HG02943 (cell line): Measurements from ENCODE around the gene MTOR.

Experiments used
- ATAC-seq: cut with Tn5 transposase; IDR thresholded peaks from one replicate; pipeline ENCODE4 v1.9.1; 2021; ENCODE audit warnings: mild to moderate bottlenecking, low read depth, moderate library complexity; ENCODE audit not compliant: unreplicated experiment

Gene MTOR

DNA sequence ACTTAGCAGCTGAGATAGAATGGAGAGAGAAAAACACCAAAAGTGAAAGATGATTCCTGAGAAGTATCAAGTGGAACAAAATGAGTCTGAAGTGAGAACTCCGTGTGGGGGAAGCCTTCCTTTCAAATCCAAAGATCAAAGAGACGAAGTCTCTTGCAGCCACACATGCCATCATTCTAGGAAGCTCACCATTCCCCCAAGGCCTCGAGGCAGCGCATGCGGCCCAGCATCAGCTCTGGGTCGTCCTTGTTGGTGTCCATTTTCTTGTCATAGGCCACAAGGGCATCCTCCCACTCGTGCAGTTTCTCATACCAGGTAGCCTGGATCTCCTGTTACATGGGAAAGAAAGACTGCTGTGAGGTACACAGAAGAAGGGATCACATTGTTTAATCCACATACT lies 105.4 kb downstream of the MTOR start:
- no peak for ATAC-seq

- ATAC-seq, result no peak
These were observed 105.9 kb downstream of the MTOR start for GRCh38 chr1:11156441-11156840.

- no peak for ATAC-seq
These were observed 109.2 kb downstream of the MTOR start for GRCh38 chr1:11153184-11153583.

GRCh38 chr1:11152755-11153154 lies 109.6 kb downstream of the MTOR start:
- ATAC-seq, result no peak

DNA sequence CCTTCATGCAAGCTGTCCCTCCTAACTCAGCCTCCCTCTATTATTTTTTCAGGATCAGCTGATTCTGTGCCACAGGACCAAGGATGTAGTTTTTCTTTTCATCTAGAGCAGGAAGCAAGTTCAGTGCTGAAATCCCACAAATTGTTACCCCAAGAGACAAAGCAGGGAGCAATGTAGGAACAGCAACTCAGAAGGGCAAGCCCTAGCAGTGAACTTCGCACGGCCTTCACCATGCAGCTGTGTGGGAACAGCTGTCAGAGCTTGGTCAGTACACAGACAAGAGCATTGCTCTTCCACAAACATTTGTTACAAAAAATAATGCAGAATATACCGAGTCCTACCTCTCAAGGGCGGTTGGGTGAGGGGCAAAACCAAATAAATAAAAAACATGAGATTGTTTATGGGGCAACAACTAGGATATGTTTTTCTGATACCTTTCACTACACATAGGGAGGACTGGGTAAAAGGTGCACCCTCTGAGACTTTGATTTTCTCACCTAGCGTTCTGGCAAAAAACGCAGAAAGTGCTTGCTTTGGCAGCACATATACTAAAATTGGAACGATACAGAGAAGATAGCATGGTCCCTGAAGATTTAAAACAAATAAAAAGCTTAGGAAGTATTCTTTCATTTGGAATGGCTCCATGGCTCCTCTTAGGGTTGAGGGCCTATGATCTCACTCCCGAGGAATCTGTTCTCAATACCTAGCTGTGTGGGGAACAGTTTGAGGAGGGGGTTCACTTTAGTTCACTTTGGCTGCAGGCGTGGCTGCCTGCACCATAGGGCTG lies 110.3 kb downstream of the MTOR start:
- ATAC-seq, result no peak

- no peak for ATAC-seq
These were observed 111.2 kb downstream of the MTOR start for GRCh38 chr1:11151114-11151513.

GRCh38 chr1:11150326-11150725 lies 112.0 kb downstream of the MTOR start:
- ATAC-seq, result no peak

DNA sequence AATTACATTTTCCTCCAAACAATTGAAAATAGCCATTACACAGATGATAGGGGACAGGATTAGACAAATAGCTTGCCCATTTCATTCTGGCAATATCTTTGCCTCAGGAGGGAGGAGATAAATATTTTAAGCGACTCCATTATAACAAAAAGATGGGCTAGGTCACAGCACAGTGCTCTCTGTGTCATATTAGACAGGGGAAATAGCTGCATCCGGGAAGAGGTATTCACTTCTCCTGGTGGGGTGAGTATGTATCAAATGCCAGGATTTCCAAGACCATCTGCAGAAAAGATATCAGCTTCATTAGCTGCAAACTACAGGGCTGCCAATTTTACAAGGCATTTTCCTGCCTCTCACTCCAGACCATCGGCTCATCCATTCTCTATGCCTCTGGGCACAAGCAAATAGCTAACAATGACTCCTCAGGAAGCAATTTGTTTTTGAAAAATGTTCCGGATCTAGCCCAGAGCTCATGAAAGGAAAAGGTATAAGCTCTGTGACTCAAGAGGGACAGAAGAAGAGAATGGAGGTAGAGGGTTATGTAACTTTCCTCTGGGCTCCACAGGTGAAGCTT lies 115.1 kb downstream of the MTOR start:
- ATAC-seq, result no peak

GRCh38 chr1:11145741-11146140 lies 116.6 kb downstream of the MTOR start:
- no peak for ATAC-seq

DNA sequence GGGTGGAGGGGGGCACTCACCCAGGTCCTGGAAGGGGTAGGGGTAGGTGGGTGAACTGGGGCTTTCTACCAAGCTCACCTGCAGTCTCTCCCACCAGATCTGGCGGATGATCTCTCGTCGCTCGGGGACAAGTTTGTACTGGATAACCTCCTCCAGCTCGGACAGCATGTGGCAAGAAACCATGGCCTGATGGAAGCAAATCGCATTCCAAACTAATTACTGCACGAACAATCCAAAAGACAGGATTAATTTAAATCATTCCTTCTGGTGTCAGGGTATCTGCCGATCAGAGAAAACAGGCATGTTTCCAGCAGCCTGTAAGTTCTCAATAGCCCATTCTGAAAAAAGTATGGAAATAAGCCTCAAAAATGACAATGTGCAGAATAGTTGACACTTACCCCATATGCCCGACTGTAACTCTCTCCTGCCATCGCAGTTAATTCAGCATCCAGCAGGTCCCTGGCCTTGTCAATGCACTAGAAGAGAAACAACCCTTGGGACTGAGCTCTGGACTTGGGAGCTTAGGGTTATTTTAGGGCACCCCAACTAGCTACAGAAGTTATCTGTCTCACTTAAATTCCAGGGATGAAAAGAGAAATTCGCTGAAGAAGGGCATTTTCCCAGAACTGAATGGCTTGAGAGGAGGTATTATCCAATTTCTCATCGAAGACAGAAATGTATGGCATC lies 117.6 kb downstream of the MTOR start:
- no peak for ATAC-seq

GRCh38 chr1:11143907-11144306 lies 118.4 kb downstream of the MTOR start:
- ATAC-seq, result no peak

DNA sequence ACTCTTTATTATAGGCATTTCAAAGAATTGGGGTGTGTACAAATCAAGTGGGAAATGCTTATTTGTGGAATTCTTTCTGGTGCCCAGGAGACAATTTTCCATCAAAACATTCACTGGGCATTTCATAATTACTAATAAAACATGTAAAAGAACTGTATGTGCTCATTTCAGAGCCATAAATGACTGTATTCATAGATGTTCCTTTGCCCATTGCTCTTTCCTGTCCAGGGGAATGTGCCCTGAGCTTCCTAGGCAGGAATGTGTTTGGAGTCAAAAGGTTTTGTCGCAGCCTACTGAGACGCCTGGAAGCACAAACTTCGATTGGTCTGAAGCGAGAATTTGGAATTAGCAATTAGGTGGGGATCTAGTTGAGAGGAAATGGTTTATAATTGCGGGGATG lies 119.0 kb downstream of the MTOR start:
- no peak for ATAC-seq

GRCh38 chr1:11142618-11143391 lies 119.5 kb downstream of the MTOR start:
- no peak for ATAC-seq

DNA sequence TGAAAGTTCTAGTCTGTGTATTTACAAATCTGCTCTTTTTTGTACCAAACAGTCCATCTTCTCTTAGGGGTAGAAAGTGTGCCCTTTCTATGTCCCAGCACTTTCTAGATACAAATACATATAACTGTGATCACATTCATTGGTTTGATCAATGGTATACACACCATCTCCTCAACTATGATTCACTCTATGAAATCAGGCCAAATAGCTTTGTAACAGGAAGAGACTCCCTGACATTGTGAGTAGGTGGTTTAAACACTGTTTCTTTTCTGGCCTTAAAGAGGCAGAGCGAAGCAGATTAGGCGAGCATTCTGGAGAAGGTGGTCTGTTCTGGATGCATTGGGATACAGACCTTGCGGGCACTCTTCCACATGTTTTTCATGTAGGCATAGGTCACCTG lies 123.4 kb downstream of the MTOR start:
- ATAC-seq, result no peak

DNA sequence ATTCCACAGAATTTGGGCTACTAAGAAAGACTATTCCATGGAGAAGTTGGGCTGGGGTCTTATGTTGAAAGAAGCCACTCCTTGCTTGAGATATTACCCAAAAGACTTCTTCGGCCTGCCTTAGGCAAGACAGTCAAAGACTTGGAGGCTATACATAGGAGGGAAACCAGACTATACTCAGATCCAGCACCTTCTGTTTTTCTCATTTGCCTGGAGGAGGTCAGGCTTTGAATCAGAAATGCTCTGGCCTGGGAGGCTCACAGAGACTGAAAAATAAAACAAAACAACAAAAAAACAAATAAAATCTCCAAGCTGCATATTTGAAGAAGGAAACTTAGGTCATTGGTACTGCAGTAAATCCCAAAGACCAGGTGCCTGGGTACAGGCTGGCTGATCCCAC lies 124.3 kb downstream of the MTOR start:
- no peak for ATAC-seq

- no peak for ATAC-seq
These were observed 127.5 kb downstream of the MTOR start for GRCh38 chr1:11134898-11135266.

DNA sequence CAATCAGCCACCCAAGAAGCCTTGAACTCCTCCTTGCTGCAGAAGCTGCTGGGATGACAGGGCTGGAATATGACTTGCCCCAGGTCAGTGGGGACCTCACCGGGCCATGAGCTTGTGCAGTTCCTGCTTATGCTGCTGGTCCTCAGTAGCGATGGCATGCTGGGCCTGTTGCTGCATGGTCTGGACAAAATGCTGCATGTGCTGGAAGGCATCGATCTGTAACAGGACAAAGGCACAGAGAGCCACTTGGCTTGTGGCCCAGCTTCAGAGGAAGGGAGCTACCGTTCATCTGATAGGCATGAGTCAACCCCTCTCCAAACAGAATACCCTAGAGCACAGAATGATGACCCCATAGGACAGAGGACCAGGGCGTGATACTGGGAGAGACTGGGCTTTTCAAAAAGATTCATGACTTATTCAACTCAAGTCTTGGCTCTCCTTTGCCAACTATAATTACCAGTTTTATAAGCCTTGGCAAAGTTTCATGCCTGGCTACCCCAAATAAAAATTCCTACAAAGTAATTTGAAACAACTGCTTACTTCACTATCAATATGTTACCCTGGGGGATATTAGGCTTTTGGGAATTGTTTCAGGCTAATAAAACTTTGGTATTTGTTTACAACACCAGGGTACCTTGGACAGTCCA lies 128.0 kb downstream of the MTOR start:
- ATAC-seq, result no peak

- ATAC-seq, result no peak
These were observed 129.6 kb downstream of the MTOR start for GRCh38 chr1:11132563-11133293.

- ATAC-seq, result no peak
These were observed 130.5 kb downstream of the MTOR start for GRCh38 chr1:11131816-11132215.

DNA sequence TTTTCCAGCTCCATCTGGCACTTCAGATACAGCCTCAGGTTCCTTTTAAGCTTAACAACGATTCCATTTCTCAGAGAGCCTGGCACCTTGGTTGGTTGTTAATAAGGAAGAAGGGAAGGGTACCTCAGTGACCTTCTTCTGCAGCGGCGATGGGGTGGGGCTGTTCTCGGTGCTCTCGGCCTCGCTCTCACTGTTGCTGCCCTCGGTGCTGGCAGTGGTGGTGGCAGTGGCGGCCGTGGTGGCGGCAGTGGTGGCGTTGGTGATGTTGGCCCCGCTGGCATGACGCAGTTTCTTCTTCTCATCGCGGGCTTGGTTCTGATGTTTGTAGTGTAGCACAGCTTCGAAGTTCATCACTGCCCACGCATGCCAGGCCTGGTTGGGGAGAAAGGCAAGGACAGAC lies 131.9 kb downstream of the MTOR start:
- no peak for ATAC-seq
